Lung microvascular endothelial cell (primary cell): ENCODE data around the gene SF3B6. TPM values are rescaled to one million over a fixed set of nuclear protein-coding genes. Genes with fewer than 3 reads are reported as not detected.
"Not testable (repeated sequence)": the region's sequence is repeated elsewhere in the genome, so short reads cannot be mapped to it uniquely, and the experiment has no call there.

Experiments used
- DNase-seq, 2 donors: peaks; one replicate each; pipeline versions ENCODE4 v3.0.0 to v3.0.0-alpha.2; 2010; ENCODE audit warnings: low read depth in 2 of 2
- total RNA-seq: library from RNA; depleted of rRNA; stranded (reverse); fragments of >200 nt; gene quantifications from 2 replicates; pipeline ENCODE4 v1.2.1, GENCODE V29; 2014

The SF3B6 gene
- total RNA-seq, 1 donor from 2014 or later = 111 TPM

DNA sequence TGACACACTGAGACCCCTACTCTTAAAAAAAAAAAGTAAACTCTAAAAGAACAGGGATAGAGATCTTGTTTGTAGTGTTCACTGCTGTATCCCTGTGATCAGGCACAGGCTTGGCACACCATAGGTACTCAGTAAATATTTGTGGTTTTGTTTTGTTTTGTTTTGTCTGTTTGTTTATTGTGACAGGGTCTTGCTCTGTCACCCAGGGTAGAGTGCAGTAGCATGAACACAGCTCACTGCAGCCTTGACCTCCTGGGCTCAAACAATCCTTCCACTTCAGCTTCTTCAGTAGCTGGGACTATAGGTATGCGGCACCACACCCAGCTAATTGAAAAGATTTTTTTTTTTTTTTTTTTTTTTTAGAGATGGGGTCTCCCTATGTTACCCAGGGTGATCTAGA lies 23.2 kb downstream of the SF3B6 start:
- DNase-seq = no peak

GRCh38 chr2:24051833-24052232 lies 24.3 kb downstream of the SF3B6 start:
- DNase-seq = no peak

- DNase-seq = peak; percentile 30 to 36
Measured at GRCh38 chr2:24050041-24050979, 25.8 kb downstream of the SF3B6 start.

DNA sequence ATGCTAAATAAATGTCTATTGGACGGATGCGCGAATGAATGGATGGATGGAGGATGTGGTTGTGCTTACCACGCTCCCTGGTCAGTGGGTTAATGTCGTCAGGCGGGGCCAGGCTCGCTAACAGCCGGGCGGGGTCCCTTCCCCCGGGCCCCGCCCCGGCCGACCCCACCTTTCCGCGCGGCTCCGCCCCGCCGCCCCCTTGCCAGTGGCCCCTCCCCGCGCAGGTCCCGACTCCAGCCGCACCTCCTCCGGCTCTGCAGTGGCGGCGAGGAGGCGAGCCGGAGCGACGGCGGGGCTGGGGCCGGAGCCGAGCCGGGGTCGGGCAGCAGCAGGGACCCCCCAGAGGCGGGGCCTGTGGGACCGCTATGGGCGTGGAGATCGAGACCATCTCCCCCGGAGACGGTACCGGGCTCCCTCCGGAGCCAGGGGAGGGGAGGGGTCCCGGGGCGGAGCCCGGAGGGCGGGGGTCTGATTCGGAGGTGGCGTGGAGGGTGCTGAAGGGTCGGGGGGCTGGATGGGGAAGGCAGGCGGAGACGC lies 26.6 kb downstream of the SF3B6 start, which contains the start of gene FKBP1B:
Gene FKBP1B (plus strand): TSS at position 257 of the 537 bp plus-strand sequence. CDS start 109 bp downstream, at position 366.
- DNase-seq = peak; percentile 43 to 44

GRCh38 chr2:24048769-24049484 lies 27.2 kb downstream of the SF3B6 start:
- no peak for DNase-seq

- DNase-seq = no peak
Measured at GRCh38 chr2:24047703-24048033, 28.5 kb downstream of the SF3B6 start.

- DNase-seq = peak; percentile 98 to 99
Measured at GRCh38 chr2:24046930-24047702, 29.0 kb downstream of the SF3B6 start, which contains the start of gene WDCP. TSS of gene WDCP (minus strand) at chr2:24047391. CDS start at chr2:24039494, 7,897 bp downstream.

GRCh38 chr2:24046599-24046929 lies 29.6 kb downstream of the SF3B6 start:
- DNase-seq = no peak

DNA sequence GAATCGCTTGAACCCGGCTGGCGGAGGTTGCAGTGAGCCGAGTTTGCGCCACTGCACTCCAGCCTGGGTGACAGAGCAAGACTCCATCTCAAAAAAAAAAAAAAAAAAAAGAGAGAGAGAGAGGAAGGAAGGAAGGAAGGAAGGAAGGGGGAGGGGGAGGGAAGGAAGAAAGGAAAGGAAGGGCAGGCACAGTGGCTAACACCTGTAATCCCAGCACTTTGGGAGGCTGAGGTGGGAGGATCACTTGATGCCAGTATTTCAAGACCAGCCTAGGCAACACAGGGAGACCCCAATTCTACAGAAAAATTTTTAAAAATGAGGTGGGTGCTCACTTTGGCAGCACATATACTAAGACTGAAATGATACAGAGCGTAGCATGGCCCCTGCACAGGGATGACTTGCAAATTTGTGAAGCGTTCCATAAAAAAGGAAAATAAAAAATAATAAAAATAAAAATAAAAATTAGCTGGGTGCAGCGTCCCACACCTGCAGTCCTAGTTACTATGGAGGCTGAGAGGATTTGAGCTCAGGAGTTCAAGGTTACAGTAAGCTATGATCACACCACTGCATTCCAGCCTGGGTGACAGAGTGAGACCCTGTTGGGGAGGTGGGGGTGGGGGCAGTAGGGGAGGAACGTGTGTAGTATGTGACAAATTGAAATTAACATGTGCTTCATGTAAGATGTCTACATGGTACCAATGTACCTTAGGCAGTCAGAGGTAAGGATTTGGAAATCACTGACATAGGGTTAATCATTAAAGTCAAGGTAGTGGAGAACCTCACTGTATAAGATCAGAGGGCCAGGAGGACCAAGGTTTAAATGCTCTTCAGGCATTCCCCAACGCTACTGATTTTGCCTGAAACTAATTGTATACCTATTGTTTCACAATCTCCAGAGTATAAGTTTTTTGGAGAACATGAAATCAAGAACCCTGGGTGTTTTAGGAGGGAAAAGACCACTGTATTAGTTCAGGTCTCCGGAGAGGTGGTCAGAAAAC lies 30.3 kb downstream of the SF3B6 start:
- DNase-seq = no peak

DNA sequence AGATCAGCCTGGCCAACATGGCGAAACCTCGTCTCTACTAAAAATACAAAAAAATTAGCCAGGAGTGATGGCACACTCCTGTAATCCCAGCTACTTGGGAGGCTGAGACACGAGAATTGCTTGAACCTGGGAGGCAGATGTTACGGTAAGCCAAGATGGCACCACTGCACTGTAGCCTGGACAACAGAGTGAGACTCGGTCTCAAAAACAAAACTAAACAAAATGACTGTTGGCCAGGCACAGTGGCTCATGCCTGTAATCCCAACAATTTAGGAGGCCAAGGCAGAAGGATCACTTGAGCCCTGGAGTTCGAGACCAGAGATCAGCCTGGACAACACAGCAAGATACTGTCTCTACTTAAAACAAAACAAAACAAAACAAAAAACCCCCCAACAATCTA lies 33.0 kb downstream of the SF3B6 start:
- not testable (repeated sequence) for DNase-seq

GRCh38 chr2:24040511-24040910 lies 35.6 kb downstream of the SF3B6 start:
- DNase-seq = no peak

DNA sequence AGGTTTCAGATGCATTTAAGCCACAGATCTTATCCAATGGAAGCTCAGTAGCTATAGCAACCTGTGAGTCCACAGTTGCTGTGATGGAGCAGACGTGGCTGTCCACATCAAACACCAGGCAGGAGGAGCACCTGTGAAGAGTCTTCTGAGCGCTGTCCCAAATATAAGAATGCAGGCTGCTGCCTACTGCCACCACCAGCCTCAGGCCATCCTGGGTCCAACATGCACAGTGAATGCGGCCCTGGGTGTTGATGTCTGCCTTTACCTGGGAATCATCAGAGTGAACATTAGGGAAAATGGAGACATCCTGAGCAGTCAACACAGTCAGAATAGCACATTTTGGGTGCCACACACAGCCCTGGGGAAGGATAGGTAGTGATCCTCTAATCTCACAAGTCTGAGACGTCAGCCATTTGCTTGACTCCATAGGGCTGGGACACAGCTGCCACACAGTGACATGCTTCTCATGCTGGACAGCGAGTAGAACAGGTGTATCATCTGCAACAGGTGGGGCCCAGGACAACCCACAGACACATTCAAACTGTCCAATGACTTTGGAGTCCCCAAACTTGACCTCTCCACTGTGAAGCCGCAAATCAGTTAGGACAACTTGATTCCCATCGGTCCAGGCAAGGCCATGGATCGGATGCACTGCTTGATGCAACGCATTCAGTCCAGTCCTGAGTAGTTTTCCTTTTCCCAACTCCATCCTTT lies 37.2 kb downstream of the SF3B6 start:
- DNase-seq = no peak

DNA sequence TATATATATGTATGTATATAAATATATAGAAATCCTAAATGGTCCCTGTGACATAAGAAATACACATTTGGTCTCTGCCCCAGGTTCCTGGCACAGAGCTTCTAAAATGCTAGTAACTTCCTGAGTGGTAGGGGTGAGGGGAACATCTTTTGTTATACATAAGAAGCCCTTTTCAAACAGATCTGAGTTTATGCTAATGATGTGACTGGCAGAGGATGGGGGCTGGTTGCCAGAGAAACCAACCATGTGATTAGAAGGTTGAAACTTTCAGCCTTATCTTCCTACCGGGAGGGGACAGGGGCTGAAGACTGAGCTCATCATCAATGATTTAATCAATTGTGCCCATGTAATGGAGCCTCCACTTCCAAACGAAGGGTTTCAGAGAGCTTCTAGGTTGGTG lies 49.9 kb downstream of the SF3B6 start:
- DNase-seq = no peak

DNA sequence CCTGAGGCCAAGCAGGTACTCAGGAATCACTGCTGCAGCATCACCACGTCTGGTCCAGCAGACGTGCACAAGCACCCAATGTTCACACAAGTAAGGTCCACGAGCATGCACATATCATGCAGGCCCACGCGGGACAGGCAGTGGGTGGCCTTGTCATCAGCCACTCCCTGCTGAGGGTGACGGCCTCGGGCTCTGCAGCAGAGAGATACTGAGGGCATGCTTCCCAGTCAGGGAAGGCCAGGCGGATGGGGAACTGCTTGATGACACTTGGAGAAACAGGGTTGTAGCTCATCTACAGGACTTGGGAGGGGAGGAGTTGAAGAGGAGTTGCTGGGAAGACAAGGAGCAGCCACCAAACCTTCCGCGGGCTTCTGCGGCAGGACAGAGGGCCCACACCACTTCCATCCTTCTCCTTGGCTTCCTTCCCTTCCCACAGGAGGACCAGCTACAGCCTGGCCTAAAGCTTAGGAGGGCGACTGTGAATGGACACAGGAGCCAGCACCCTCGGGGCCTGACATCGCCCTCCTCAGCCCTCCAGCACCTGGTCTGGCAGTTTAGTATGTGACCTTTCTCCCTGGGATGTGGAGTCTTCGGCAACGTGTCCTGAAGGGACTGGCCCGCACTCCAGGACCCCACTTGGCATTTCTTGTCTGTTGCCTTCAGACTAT lies 51.0 kb downstream of the SF3B6 start:
- no peak for DNase-seq

GRCh38 chr2:24024018-24024417 lies 52.1 kb downstream of the SF3B6 start:
- DNase-seq = peak in 1 of 2 donors; percentile 33

GRCh38 chr2:24022975-24023575 lies 53.1 kb downstream of the SF3B6 start:
- no peak for DNase-seq

DNA sequence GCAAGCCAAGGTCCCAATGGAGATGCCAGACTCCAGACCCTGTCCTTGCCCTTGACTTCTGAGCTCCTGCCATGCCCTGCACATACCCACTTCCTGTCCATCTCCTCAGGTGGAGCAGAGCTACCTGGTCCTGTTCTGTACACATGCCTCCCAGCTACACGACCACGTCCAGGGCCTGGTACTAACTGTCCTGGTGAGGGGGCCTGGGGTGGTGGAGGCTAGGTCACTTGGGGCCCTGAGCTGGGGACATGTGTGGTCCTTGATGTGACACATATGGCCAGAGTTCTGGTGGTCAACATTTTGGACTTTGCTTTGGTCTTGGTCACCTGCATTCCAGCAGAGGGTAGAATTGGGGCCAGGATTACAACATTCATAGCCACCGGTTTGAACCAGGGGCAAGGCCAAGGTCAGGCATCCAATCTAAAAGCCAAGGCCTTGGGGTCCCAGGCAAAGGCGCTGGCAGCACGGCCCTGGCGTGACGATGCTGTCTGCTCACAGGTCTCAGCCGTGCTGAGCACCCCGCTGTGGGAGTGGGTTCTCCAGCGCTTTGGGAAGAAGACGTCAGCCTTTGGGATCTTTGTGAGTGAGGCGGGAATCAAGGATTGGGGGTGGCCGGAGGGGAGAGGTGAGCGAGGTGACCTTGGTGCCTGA lies 53.7 kb downstream of the SF3B6 start:
- no peak for DNase-seq
